PC-9 (cell line): ENCODE data around the gene IL17C. TPM values are rescaled to one million over a fixed set of nuclear protein-coding genes. Genes with fewer than 3 reads are reported as not detected.

Source experiments
- BruUV-seq: library from RNA; stranded (reverse); fragments of 400-500 nt; replicated peaks from 2 replicates; lab custom pipeline; 2021; lab: Mats Ljungman, UMichigan
- CTCF ChIA-PET: fragments of 300-600 bp; sonication (Branson Sonifier 250); formaldehyde crosslinking; loops from one replicate; lab custom pipeline; 2022; ENCODE audit warnings: antibody characterized with exemption; lab: Charles Lee
- POLR2A ChIA-PET: fragments of 300-600 bp; sonication (Branson Sonifier 250); formaldehyde crosslinking; loops from one replicate; lab custom pipeline; 2022; ENCODE audit warnings: antibody characterized with exemption; ENCODE audit not compliant: unreplicated experiment; lab: Charles Lee
- DNase-seq, 2 experiments: peaks; one replicate each; pipeline versions ENCODE4 v3.0.0 to v3.0.0-alpha.2; 2015 to 2022; ENCODE audit warnings: mixed read lengths in 1 of 2
- H2AFZ ChIP-seq: fragments of 200-600 bp; sonication (generic); 2 replicates; pipeline ENCODE4 v1.8.1; 2017; ENCODE audit warnings: antibody characterized with exemption
- H3F3A ChIP-seq: fragments of 200-600 bp; sonication (generic); 2 replicates; pipeline ENCODE4 v1.8.1; 2017; ENCODE audit warnings: antibody characterized with exemption, mild to moderate bottlenecking, low read depth; ENCODE audit not compliant: insufficient read depth
- H3K27ac ChIP-seq: fragments of 200-600 bp; sonication (generic); 2 replicates; pipeline ENCODE4 v1.6.1; 2016; ENCODE audit warnings: mixed run types
- H3K27me3 ChIP-seq: fragments of 200-600 bp; sonication (generic); 2 replicates; pipeline ENCODE4 v1.6.1; 2016; ENCODE audit warnings: low read depth, mixed run types; ENCODE audit not compliant: insufficient read depth
- H3K36me3 ChIP-seq: fragments of 200-600 bp; sonication (generic); 2 replicates; pipeline ENCODE4 v1.6.1; 2016; ENCODE audit warnings: low read depth, mixed run types
- H3K4me1 ChIP-seq: fragments of 200-600 bp; sonication (generic); replicated peaks from 2 replicates; pipeline ENCODE4 v1.6.1; 2016; ENCODE audit warnings: mixed run types; ENCODE audit not compliant: insufficient read depth
- H3K4me2 ChIP-seq: fragments of 200-600 bp; sonication (generic); 2 replicates; pipeline ENCODE4 v1.6.1; 2017; ENCODE audit warnings: mixed run types
- H3K4me3 ChIP-seq: fragments of 200-600 bp; sonication (generic); 2 replicates; pipeline ENCODE4 v1.6.1; 2016; ENCODE audit warnings: mixed run types
- H3K79me2 ChIP-seq: fragments of 200-600 bp; sonication (generic); 2 replicates; pipeline ENCODE4 v1.6.1; 2017; ENCODE audit warnings: low read depth, mixed run types
- H3K9me2 ChIP-seq: fragments of 200-600 bp; sonication (generic); 2 replicates; pipeline ENCODE4 v1.8.1; 2017; ENCODE audit warnings: mild to moderate bottlenecking; ENCODE audit not compliant: insufficient read depth
- H3K9me3 ChIP-seq: fragments of 200-600 bp; sonication (generic); 2 replicates; pipeline ENCODE4 v1.8.1; 2016; ENCODE audit warnings: low read depth; ENCODE audit not compliant: insufficient read depth
- H4K20me1 ChIP-seq: fragments of 200-600 bp; sonication (generic); 2 replicates; pipeline ENCODE4 v1.8.1; 2017; ENCODE audit not compliant: insufficient read depth
- CTCF ChIP-seq: fragments of 200-600 bp; sonication (generic); conservative IDR thresholded peaks from 2 replicates; pipeline ENCODE4 v1.6.1; 2017; ENCODE audit warnings: mixed run types, antibody characterized with exemption, mild to moderate bottlenecking, moderate library complexity
- EZH2 ChIP-seq: fragments of 200-600 bp; sonication (generic); IDR thresholded peaks from 2 replicates; pipeline ENCODE4 v1.8.0; 2017; ENCODE audit warnings: antibody characterized with exemption, low read depth
- intact Hi-C: fragments of 100-400 bp; cut with micrococcal nuclease; formaldehyde crosslinking; loops from one replicate; pipeline ENCODE4 v1.10.0; 2022; ENCODE audit not compliant: unreplicated experiment
- total RNA-seq: library from RNA; stranded (reverse); gene quantifications from 2 replicates; pipeline ENCODE4 v1.2.3, GENCODE V29; 2021

The IL17C gene
- total RNA-seq, 1 experiment from 2014 or later: not detected

- no peak overlapping the region for H3K4me2 ChIP-seq
- ChIA-PET CTCF (no interaction called here), POLR2A (no interaction called here)
- H3K27me3 ChIP-seq: peaks cover 13% of the 10 kb centered on the region; the same call in 1 of the 2 replicates
- H3K27ac ChIP-seq: no peak overlapping the region
- H2AFZ ChIP-seq: no peak overlapping the region
- no peak for DNase-seq
- no peaks in the 10 kb centered on the region for H4K20me1 ChIP-seq
- TF ChIP-seq CTCF (no peak), EZH2 (no peak)
- H3K36me3 ChIP-seq: no peaks in the 10 kb centered on the region
- BruUV-seq: no TSS peak
- no peaks in the 10 kb centered on the region for H3K79me2 ChIP-seq
- H3K9me3 ChIP-seq: no peaks in the 10 kb centered on the region
- no peaks in the 10 kb centered on the region for H3K4me1 ChIP-seq
- H3F3A ChIP-seq: peaks cover 6% of the 10 kb centered on the region; the same call in 1 of the 2 replicates
- intact Hi-C loops: no loop called here
- H3K9me2 ChIP-seq: no peaks in the 10 kb centered on the region
- no peak overlapping the region for H3K4me3 ChIP-seq
These were observed 5.2 kb downstream of the IL17C start for GRCh38 chr16:88643644-88643932.

GRCh38 chr16:88645455-88645854, 7.1 kb downstream of the IL17C start:
- Histone ChIP-seq H4K20me1 (peaks cover 12% of the 10 kb centered on the region), H3K4me1 (no peaks in the 10 kb centered on the region), H3K27me3 (peaks cover 13% of the 10 kb centered on the region; the same call in 1 of the 2 replicates), H3K9me2 (no peaks in the 10 kb centered on the region), H3K4me3 (no peak overlapping the region), H3K27ac (no peak overlapping the region), H3K4me2 (no peak overlapping the region), H2AFZ (no peak overlapping the region), H3K36me3 (no peaks in the 10 kb centered on the region), H3K79me2 (no peaks in the 10 kb centered on the region), H3K9me3 (no peaks in the 10 kb centered on the region), H3F3A (peaks cover 14% of the 10 kb centered on the region; the same call in 1 of the 2 replicates)
- ChIA-PET POLR2A (no interaction called here), CTCF (no interaction called here)
- BruUV-seq: no TSS peak
- TF ChIP-seq CTCF (no peak), EZH2 (no peak)
- intact Hi-C loops: no loop called here
- DNase-seq: no peak

GRCh38 chr16:88645941-88646340, 7.6 kb downstream of the IL17C start:
- ChIA-PET POLR2A (no interaction called here), CTCF (no interaction called here)
- no peaks in the 10 kb centered on the region for H3K79me2 ChIP-seq
- H3K4me2 ChIP-seq: no peak overlapping the region
- no peak overlapping the region for H3K4me3 ChIP-seq
- peaks cover 14% of the 10 kb centered on the region; the same call in 1 of the 2 replicates for H3F3A ChIP-seq
- no peak for TF ChIP-seq CTCF
- TF ChIP-seq EZH2: no peak
- BruUV-seq: no TSS peak
- H2AFZ ChIP-seq: no peak overlapping the region
- DNase-seq: no peak
- H3K9me3 ChIP-seq: no peaks in the 10 kb centered on the region
- peaks cover 12% of the 10 kb centered on the region for H4K20me1 ChIP-seq
- H3K27me3 ChIP-seq: peaks cover 13% of the 10 kb centered on the region; the same call in 1 of the 2 replicates
- no peaks in the 10 kb centered on the region for H3K9me2 ChIP-seq
- intact Hi-C loops: no loop called here
- H3K4me1 ChIP-seq: no peaks in the 10 kb centered on the region
- no peaks in the 10 kb centered on the region for H3K36me3 ChIP-seq
- no peak overlapping the region for H3K27ac ChIP-seq
